Stomach (tissue), 9 donors: ENCODE measurements around the gene ULK3. TPM values are rescaled to one million over a fixed set of nuclear protein-coding genes. Genes with fewer than 3 reads are reported as not detected.

Source experiments
- DNase-seq, 2 donors: peaks; one replicate each; pipeline versions ENCODE4 v3.0.0 to v3.0.0-alpha.2; 2013 to 2019
- H3K27ac ChIP-seq, 5 donors: fragments of 200-600 bp in 4 of 5; sonication (generic) in 4 of 5; one replicate each; pipeline ENCODE4 v1.5.1; 2013 to 2019; ENCODE audit warnings: mild to moderate bottlenecking in 1 of 5, moderate library complexity in 1 of 5
- H3K27me3 ChIP-seq, 3 donors: fragments of 200-600 bp; sonication (generic); one replicate each; pipeline ENCODE4 v1.5.1; 2017 to 2019; ENCODE audit warnings: mixed run types in 1 of 3
- H3K36me3 ChIP-seq, 4 donors: fragments of 200-600 bp; sonication (generic); 1 replicate in 3 of 4; 2 replicates in 1 of 4; pipeline ENCODE4 v1.5.1; 2016 to 2019
- H3K4me1 ChIP-seq, 4 donors: fragments of 200-600 bp; sonication (generic); one replicate each; pipeline ENCODE4 v1.5.1; 2016 to 2019
- H3K4me3 ChIP-seq, 4 donors: fragments of 200-600 bp; sonication (generic) in 3 of 4; one replicate each; pipeline ENCODE4 v1.5.1; 2016 to 2019; ENCODE audit warnings: mild to moderate bottlenecking in 1 of 4
- H3K9me3 ChIP-seq, 4 donors: fragments of 200-600 bp; sonication (generic); one replicate each; pipeline ENCODE4 v1.5.1; 2016 to 2019
- CTCF ChIP-seq, 7 experiments: fragments of 450-650 bp in 4 of 7; fragments of 200-600 bp in 3 of 7; sonication (generic) in 3 of 7; IDR thresholded peaks; one replicate each; pipeline ENCODE4 v1.5.1; 2016 to 2019; ENCODE audit warnings: antibody characterized with exemption in 7 of 7, control low read depth in 2 of 7, mild to moderate bottlenecking in 1 of 7
- EP300 ChIP-seq: sonication (generic); formaldehyde crosslinking; IDR thresholded peaks from one replicate; pipeline ENCODE4 v1.6.1; 2017; ENCODE audit warnings: antibody characterized with exemption
- POLR2A ChIP-seq, 4 donors: fragments of 450-650 bp; IDR thresholded peaks; one replicate each; pipeline ENCODE4 v1.6.1; 2016; ENCODE audit warnings: antibody characterized with exemption in 4 of 4, control low read depth in 2 of 4, mild to moderate bottlenecking in 1 of 4, moderate library complexity in 1 of 4
- POLR2AphosphoS5 ChIP-seq, 3 donors: sonication (generic); formaldehyde crosslinking; IDR thresholded peaks; one replicate each; pipeline ENCODE4 v1.6.1; 2016; ENCODE audit warnings: antibody characterized with exemption in 3 of 3
- WGBS, 5 donors: extraction: QIAGEN DNeasy Blood & Tissue Kit in 3 of 5; methylation state at CpG; one replicate each; pipeline versions ENCODE4 v1.1.5 to v1.1.7; 2013 to 2018; 5-methylcytosine and 5-hydroxymethylcytosine counted together
- intact Hi-C: fragments of 100-400 bp; cut with DNase I; formaldehyde crosslinking; loops from one replicate; pipeline ENCODE4 v1.15.1; 2023; ENCODE audit warnings: low total_unique reads
- polyA plus RNA-seq, 3 donors: library from polyadenylated mRNA; stranded (reverse); fragments of 200-250 nt; gene quantifications; one replicate each; pipeline ENCODE4 v1.2.3, GENCODE V29; 2013
- total RNA-seq, 5 donors: library from RNA; depleted of rRNA; stranded (reverse); fragments of >200 nt; gene quantifications; one replicate each; pipeline versions ENCODE4 v1.1.0 to v1.2.3, GENCODE V29; 2014 to 2016
- donor health status: healthy with polysubstance abuse.
- donor health status: Bipolar disorder and iron deficiency.
- donor health status: healthy.

ULK3 gene
- total and polyA plus RNA-seq, 8 donors, result 19.4 to 251 (median 46.2) TPM

- intact Hi-C loops, result no loop called here
- 16 to 29% (median 20%) methylated on average over 3 of the region's 3 CpGs for WGBS, 5 donors
Measured at GRCh38 chr15:74789741-74790079, 53.2 kb downstream of the ULK3 start.

GRCh38 chr15:74789171-74789631, 53.8 kb downstream of the ULK3 start:
- peak overlapping the region; percentile 60 to 95 (median 89) for H3K27ac ChIP-seq
- peaks cover 85 to 100% (median 93%) of the 10 kb centered on the region in 4 donors for H3K4me1 ChIP-seq
- H3K9me3 ChIP-seq, result no peaks in the 10 kb centered on the region
- intact Hi-C loops, result no loop called here
- TF ChIP-seq POLR2AphosphoS5 (IDR thresholded peaks at IDR 0.05) (peak in 2 of 3 donors; percentile 4 to 6), EP300 (no peak), CTCF (IDR thresholded peaks at IDR 0.05) (no peak)
- peak overlapping the region in 3 of 4 donors; percentile 21 to 46 (median 26) for H3K4me3 ChIP-seq
- no peaks in the 10 kb centered on the region for H3K27me3 ChIP-seq
- WGBS, 5 donors, result 15 to 43% (median 19%) methylated on average over 13 to 14 of the region's 14 CpGs
- H3K36me3 ChIP-seq, result no peaks in the 10 kb centered on the region
- peak; percentile 75 to 80 for DNase-seq

More at GRCh38 chr15:74789741-74790079, 53.2 kb downstream of the ULK3 start:
- peak overlapping the region; percentile 60 to 95 (median 89) for H3K27ac ChIP-seq
- peaks cover 80 to 98% (median 93%) of the 10 kb centered on the region in 4 donors for H3K4me1 ChIP-seq
- peak overlapping the region in 3 of 4 donors; percentile 21 to 46 (median 26) for H3K4me3 ChIP-seq
- no peak for TF ChIP-seq CTCF (IDR thresholded peaks at IDR 0.05)
- no peak for TF ChIP-seq POLR2A (IDR thresholded peaks at IDR 0.05)
- no peak for TF ChIP-seq EP300
- TF ChIP-seq POLR2AphosphoS5 (IDR thresholded peaks at IDR 0.05), result no peak
- no peak for DNase-seq
- no peaks in the 10 kb centered on the region for H3K9me3 ChIP-seq
- H3K27me3 ChIP-seq, result no peaks in the 10 kb centered on the region
- peaks cover 0 to 4% (median under 1%) of the 10 kb centered on the region in 4 donors for H3K36me3 ChIP-seq

- peak overlapping the region in 3 of 4 donors; percentile 21 to 46 (median 26) for H3K4me3 ChIP-seq
- H3K27me3 ChIP-seq, result no peaks in the 10 kb centered on the region
- H3K4me1 ChIP-seq, result peaks cover 90 to 100% (median 95%) of the 10 kb centered on the region in 4 donors
- intact Hi-C loops, result no loop called here
- TF ChIP-seq POLR2AphosphoS5 (IDR thresholded peaks at IDR 0.05) (no peak), CTCF (IDR thresholded peaks at IDR 0.05) (no peak), POLR2A (IDR thresholded peaks at IDR 0.05) (no peak), EP300 (no peak)
- peak in 1 of 2 donors; percentile 44 for DNase-seq
- no peaks in the 10 kb centered on the region for H3K36me3 ChIP-seq
- peak overlapping the region; percentile 60 to 95 (median 89) for H3K27ac ChIP-seq
- 44 to 73% (median 50%) methylated on average over 9 of the region's 9 CpGs for WGBS, 5 donors
- no peaks in the 10 kb centered on the region for H3K9me3 ChIP-seq
Measured at GRCh38 chr15:74788683-74789151, 54.2 kb downstream of the ULK3 start.

GRCh38 chr15:74788042-74788682, 54.8 kb downstream of the ULK3 start:
- no peak for DNase-seq
- no peaks in the 10 kb centered on the region for H3K27me3 ChIP-seq
- peak overlapping the region in 3 of 4 donors; percentile 21 to 46 (median 26) for H3K4me3 ChIP-seq
- 23 to 48% (median 39%) methylated on average over 6 to 7 of the region's 7 CpGs for WGBS, 5 donors
- no peak for TF ChIP-seq EP300
- no peak for TF ChIP-seq POLR2A (IDR thresholded peaks at IDR 0.05)
- no peak for TF ChIP-seq POLR2AphosphoS5 (IDR thresholded peaks at IDR 0.05)
- TF ChIP-seq CTCF (IDR thresholded peaks at IDR 0.05), result no peak
- H3K36me3 ChIP-seq, result no peaks in the 10 kb centered on the region
- H3K9me3 ChIP-seq, result no peaks in the 10 kb centered on the region
- intact Hi-C loops, result no loop called here
- peaks cover 92 to 100% (median 95%) of the 10 kb centered on the region in 4 donors for H3K4me1 ChIP-seq
- peak overlapping the region; percentile 60 to 95 (median 89) for H3K27ac ChIP-seq
